Pancreas (tissue), 10 donors: ENCODE results near the gene PSEN1. TPM values are rescaled to one million over a fixed set of nuclear protein-coding genes. Genes with fewer than 3 reads are reported as not detected.

Experiments
- ATAC-seq, 4 donors: fragments of 200-7000 bp; cut with Tn5 transposase; one replicate each; pipeline versions ENCODE4 v1.8.0 to v1.9.1; 2020; ENCODE audit warnings: mild to moderate bottlenecking in 4 of 4, moderate library complexity in 4 of 4
- DNase-seq, 6 donors: peaks; one replicate each; pipeline ENCODE4 v3.0.0-alpha.2; 2020
- FAIRE-seq: peaks from 2 replicates; lab custom pipeline; 2012; peaks lifted over from hg19 to GRCh38; lab: Jason Lieb, UNC
- H3K27ac ChIP-seq, 4 donors: fragments of 200-600 bp; sonication (generic); 1 replicate in 3 of 4; 2 replicates in 1 of 4; pipeline versions ENCODE4 v1.5.0 to v1.8.0; 2020
- H3K27me3 ChIP-seq, 4 donors: fragments of 200-600 bp; one replicate each; pipeline ENCODE4 v1.8.0; 2021
- H3K36me3 ChIP-seq, 3 donors: fragments of 200-600 bp; sonication (generic) in 1 of 3; one replicate each; pipeline versions ENCODE4 v1.5.0 to v1.8.0; 2020 to 2021
- H3K4me1 ChIP-seq, 3 donors: fragments of 200-600 bp; one replicate each; pipeline ENCODE4 v1.8.0; 2021
- H3K4me3 ChIP-seq, 4 donors: fragments of 200-600 bp; sonication (generic) in 2 of 4; one replicate each; pipeline versions ENCODE4 v1.5.0 to v1.8.0; 2020 to 2021
- H3K9me3 ChIP-seq, 4 donors: fragments of 200-600 bp; one replicate each; pipeline ENCODE4 v1.8.0; 2021
- CTCF ChIP-seq, 4 donors: fragments of 200-600 bp; sonication (generic) in 3 of 4; IDR thresholded peaks; one replicate each; pipeline versions ENCODE4 v1.5.0 to v1.8.0; 2021; ENCODE audit warnings: antibody characterized with exemption in 4 of 4
- WGBS, 2 donors: extraction: QIAGEN DNeasy Blood & Tissue Kit; methylation state at CpG; one replicate each; pipeline ENCODE4 v1.1.7; 2013; 5-methylcytosine and 5-hydroxymethylcytosine counted together
- intact Hi-C, 3 donors: fragments of 100-400 bp; cut with DNase I; formaldehyde crosslinking; loops; one replicate each; pipeline versions ENCODE4 v1.11.1 to v1.14.2; 2022
- polyA plus RNA-seq, 2 donors: library from polyadenylated mRNA; stranded (reverse); fragments of 200-250 nt; gene quantifications; one replicate each; pipeline ENCODE4 v1.2.3, GENCODE V29; 2013
- total RNA-seq, 6 donors: library from RNA; stranded (reverse); fragmentation: NEBNext Ultra II Directional in 4 of 6; extraction: Animal tissue kit (Norgen Biotek cat#: 25700) in 4 of 6; gene quantifications; one replicate each; pipeline versions ENCODE4 v1.2.1 to v1.2.4, GENCODE V29; 2021 to 2023
- donor health status: healthy with polysubstance abuse.
- donor health status: DM: no; HTN: no; CAD: no; lungs with moderate emphysema.
- donor health status: DM: no; HTN: no; CAD: no.
- donor health status: control.
- donor health status: control.
- donor health status: Bipolar disorder and iron deficiency.
- donor health status: DM: yes; HTN: yes; CAD: no.
- donor health status: DM: no; HTN: no; CAD: no.
- donor health status: DM: no; HTN: no; CAD: no.
- donor health status: DM: yes; HTN: yes; CAD: no.

PSEN1 gene
- total RNA-seq = 10 to 100 TPM; 15.5 to 32.9 (median 20.2) TPM
- 10 to 100 TPM in 1 of 2 donors, 1 to 10 TPM in 1; 9.2 to 17.0 TPM for polyA plus RNA-seq

- TF ChIP-seq CTCF (IDR thresholded peaks at IDR 0.05) = no peak
- FAIRE-seq = no peak
- peak within 1 kb of the TSS; percentile 59 to 89 (median 84) for H3K4me3 ChIP-seq
- intact Hi-C loops = no loop called here
- peak within 1 kb of the TSS; percentile 75 to 95 (median 88) for H3K27ac ChIP-seq
- H3K4me1 ChIP-seq = peaks cover 0 to 14% (median 0%) of the 10 kb centered on the region in 3 donors
- H3K27me3 ChIP-seq = no peaks in the 10 kb centered on the region
- DNase-seq = peak; percentile 89 to 100 (median 96)
- no peaks in the 10 kb centered on the region for H3K9me3 ChIP-seq
- WGBS, 2 donors = 0 to 1% methylated on average over 66 to 71 of the region's 71 CpGs
- no peaks in the 10 kb centered on the region for H3K36me3 ChIP-seq
- peak; percentile 96 to 99 (median 98) for ATAC-seq
Observed at GRCh38 chr14:73136387-73137225, at the start of gene PSEN1. Gene PSEN1 (plus strand): TSS chr14:73136507. CDS start chr14:73148020, 11,513 bp downstream.

- FAIRE-seq = no peak
Observed at GRCh38 chr14:73091044-73091443, 45.3 kb upstream of the PSEN1 start.

GRCh38 chr14:73097421-73097820 is 38.9 kb upstream of the PSEN1 start:
- 97% methylated on average over 11 of the region's 11 CpGs for WGBS, 2 donors
- H3K27ac ChIP-seq = no peak overlapping the region
- H3K4me1 ChIP-seq = no peaks in the 10 kb centered on the region
- FAIRE-seq = no peak
- H3K4me3 ChIP-seq = no peak overlapping the region
- H3K36me3 ChIP-seq = peaks cover 0 to 32% (median 4%) of the 10 kb centered on the region in 3 donors
- no peaks in the 10 kb centered on the region for H3K9me3 ChIP-seq
- DNase-seq = no peak
- no peak for TF ChIP-seq CTCF (IDR thresholded peaks at IDR 0.05)
- intact Hi-C loops = no loop called here
- no peaks in the 10 kb centered on the region for H3K27me3 ChIP-seq
- no peak for ATAC-seq

More at GRCh38 chr14:73091044-73091443, 45.3 kb upstream of the PSEN1 start:
- no peak for TF ChIP-seq CTCF (IDR thresholded peaks at IDR 0.05)
- Histone ChIP-seq H3K27me3 (no peaks in the 10 kb centered on the region), H3K36me3 (peaks cover 9 to 54% (median 12%) of the 10 kb centered on the region in 3 donors), H3K9me3 (no peaks in the 10 kb centered on the region), H3K27ac (no peak overlapping the region), H3K4me3 (no peak overlapping the region), H3K4me1 (no peaks in the 10 kb centered on the region)
- intact Hi-C loops = no loop called here
- ATAC-seq (no peak), DNase-seq (no peak)
- WGBS, 2 donors = 94 to 95% methylated on average over 2 of the region's 2 CpGs

- DNase-seq (no peak), ATAC-seq (no peak), FAIRE-seq (no peak)
- Histone ChIP-seq H3K9me3 (no peaks in the 10 kb centered on the region), H3K36me3 (peaks cover 0 to 46% (median 7%) of the 10 kb centered on the region in 3 donors), H3K4me3 (no peak overlapping the region), H3K27me3 (no peaks in the 10 kb centered on the region), H3K27ac (no peak overlapping the region), H3K4me1 (no peaks in the 10 kb centered on the region)
- no peak for TF ChIP-seq CTCF (IDR thresholded peaks at IDR 0.05)
- intact Hi-C loops = no loop called here
- WGBS, 2 donors = 82 to 86% methylated on average over 4 of the region's 4 CpGs
Observed at GRCh38 chr14:73100334-73100733, 36.0 kb upstream of the PSEN1 start.
